ENCODE measurements around the gene SH3RF3. TPM values are rescaled to one million over a fixed set of nuclear protein-coding genes. Genes with fewer than 3 reads are reported as not detected.

Gene SH3RF3
- total RNA-seq, 2 experiments from 2014 or later = 0.25 to 0.44 TPM

DNA sequence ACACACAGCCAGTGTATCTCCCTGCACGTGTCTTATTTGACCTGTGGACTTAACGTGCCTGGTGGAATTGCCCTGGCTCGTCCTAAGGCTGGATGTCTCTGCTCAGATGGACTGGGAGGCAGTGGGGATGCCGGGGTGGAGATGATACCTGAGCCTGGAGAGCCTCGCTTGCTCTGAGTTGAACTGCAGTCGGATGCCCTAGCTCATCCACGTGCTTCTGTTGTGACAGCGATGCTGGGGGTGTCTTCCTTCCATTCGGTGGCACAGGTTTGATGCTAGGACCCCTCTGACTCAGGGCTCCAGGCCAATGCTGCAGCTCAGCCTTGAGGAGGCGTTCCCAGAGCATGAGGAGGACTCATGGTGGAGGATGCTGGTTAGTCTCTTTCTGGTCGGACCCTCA lies 117.6 kb downstream of the SH3RF3 start:
- ChIA-PET POLR2A (no interaction called here), CTCF (no interaction called here)

DNA sequence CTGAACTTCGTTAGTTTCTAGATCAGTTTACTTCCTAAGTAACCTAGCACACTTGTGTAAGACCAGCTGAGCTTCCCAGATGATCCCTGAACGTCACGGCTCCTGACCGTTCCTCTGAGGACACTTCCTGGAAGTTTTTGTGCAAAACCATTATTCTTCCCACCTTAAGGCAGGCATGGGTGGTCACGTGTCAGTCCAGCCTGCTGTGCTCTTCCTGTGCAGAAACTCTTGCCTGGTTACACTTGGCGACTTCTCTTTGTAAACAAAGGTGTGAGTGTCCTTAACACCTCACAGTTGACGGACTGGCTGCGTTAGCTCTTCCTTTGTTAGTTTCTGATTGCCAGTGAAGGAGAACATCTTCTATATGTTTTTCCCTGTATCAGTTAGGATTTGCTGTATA lies 118.3 kb downstream of the SH3RF3 start:
- ChIA-PET POLR2A (no interaction called here), CTCF (no interaction called here)

DNA sequence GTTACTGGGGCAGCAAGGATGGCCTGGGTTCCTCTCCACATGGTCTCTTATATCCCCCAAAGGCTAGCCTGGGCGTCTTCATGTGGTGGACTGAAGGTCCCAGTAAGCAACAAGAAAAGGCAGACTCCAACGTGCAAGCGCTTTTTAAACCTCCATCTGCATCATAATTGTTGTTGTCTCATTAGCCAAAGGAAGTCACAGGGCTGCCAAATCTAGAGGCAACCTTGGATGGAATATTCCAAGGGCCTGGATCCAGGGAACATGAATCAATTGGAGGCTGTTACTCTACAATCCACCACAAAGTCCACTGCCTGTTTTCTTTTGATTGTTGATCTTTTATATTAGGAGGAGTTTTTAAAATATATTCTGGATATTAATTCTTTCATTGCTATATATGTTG lies 118.8 kb downstream of the SH3RF3 start:
- CTCF ChIA-PET = no interaction called here
- POLR2A ChIA-PET = no interaction called here

DNA sequence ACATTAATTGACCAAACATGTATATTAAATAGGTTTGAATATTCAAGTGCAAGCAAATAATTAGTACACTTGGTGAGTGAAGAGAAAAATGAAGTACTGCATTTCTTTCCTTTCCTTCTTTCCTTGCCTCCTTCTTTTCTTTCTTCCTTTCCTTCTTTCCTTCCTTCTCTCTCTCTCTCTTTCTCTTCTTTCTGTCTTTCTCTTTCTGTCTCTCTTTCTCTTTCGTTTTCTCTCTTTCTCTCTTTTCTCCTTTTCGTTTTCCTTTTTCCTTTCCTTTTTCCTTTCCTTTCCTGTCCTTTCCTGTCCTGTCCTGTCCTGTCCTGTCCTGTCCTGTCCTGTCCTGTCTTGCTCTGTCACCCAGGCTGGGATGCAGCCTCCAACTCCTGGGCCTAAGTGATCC lies 119.6 kb downstream of the SH3RF3 start:
- CTCF ChIA-PET = no interaction called here
- POLR2A ChIA-PET = no interaction called here

DNA sequence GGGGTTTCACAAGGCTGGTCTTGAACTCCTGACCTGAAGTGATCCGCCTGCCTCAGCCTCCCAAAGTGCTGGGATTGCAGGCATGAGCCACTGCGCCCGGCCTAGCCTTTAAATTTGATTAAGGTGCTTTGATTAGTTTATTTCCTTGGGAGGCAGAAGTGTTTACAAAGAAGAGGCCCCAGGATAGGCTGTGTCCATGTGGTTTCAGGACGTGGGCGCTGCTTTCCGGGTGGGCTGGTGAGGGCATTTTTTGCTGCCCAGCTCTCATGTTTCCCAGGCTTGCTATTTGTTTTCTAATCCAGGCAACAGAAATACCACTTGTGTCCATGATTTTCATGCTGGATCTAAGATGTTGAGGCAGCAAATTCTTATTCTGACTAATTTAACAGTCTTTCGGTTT lies 124.2 kb downstream of the SH3RF3 start:
- ChIA-PET CTCF (no interaction called here), POLR2A (no interaction called here)

DNA sequence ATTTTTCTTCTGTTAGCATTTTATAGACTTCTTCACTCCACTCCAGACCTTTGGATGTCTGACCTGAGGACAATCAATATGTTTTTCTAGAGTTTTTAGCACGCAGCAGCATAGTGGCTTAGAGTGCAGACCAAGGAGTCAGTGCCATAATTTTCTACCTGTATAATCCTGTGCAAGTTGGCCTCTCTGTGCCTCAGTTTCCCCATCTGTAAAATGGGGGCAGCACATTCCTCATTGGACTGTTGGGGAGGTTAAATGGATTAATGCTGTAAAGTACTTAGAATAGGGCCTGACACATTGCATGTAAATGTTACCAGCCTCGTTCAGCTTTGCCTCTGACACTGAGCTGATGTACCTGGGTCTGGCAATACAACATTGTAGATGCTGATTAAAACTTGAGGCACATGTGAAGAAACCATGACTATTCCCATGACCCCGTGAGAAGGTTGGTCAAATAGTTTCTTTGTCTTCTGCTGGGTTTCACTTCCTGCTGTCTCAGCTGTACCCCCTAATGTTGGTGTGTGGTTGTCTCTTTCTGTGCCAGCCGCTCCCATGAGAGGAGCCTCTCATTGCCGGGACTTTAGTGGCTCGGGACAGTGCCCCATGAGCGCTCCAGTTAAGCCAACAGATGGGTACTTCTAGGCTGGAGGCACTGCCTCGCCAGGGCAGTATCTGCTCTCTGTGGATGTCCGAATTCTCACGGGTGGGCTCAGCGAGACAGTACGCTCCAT lies 125.3 kb downstream of the SH3RF3 start:
- POLR2A ChIA-PET = no interaction called here
- CTCF ChIA-PET = no interaction called here

DNA sequence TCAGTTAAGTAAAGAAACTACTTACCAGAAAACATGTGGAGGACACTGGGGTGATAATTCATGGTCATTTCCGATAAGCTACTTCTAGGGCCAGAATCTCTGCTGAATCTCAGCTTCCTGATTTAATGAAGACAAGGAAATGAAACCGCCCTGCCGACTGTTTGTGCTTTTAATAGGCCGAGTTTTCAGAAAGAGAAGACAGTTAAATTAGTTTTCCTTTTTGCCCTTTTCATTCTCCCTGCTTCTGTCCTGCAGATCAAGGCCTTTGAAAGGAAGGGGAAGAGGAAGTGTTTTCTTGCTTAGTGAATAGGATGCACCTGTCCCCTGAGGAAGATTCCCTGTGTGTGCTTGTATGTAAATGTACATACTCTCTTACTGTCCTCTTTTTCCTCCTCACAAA lies 126.6 kb downstream of the SH3RF3 start:
- ChIA-PET POLR2A (no interaction called here), CTCF (no interaction called here)

DNA sequence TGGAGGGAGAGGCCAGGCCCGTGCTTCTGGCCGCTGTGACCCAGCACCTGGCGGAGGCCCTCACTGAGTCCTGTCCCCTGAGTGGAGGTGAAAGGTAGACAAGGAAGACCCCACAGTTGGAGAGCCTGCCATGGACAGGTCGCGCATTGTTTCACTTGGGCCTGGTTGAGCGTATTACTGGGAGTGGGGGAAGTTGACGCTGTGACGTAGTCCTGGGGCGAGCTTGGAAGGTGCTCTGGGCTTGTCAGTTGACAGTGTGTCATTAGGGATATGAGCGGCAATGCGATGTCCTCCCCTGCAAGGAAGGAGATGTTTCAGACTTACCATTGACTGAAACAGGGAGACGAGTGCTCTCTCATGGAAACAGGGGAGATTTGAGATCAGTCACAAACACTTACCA lies 127.1 kb downstream of the SH3RF3 start:
- CTCF ChIA-PET = no interaction called here

DNA sequence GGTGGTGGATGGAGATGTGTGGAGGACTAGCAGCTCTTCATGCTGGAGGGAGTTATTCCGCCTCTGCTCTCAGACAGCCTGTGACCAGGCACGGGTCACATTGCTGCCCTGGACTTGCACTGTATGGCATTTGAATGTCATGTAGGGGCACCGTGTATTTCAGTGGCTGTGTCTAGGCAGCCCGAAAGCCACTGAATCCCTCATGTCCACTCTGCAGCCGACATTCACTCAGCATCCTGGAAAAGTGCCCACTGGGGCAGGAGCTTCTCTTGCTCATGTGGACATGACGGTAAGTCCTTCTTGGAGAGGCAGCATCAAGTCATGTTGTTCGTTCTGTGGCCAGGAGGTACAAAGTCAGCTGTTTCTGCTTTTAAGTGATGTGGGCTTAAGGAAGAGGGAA lies 127.9 kb downstream of the SH3RF3 start:
- POLR2A ChIA-PET = no interaction called here
- CTCF ChIA-PET = no interaction called here

More for the DNA sequence above, 127.1 kb downstream of the SH3RF3 start:
- POLR2A ChIA-PET = no interaction called here

DNA sequence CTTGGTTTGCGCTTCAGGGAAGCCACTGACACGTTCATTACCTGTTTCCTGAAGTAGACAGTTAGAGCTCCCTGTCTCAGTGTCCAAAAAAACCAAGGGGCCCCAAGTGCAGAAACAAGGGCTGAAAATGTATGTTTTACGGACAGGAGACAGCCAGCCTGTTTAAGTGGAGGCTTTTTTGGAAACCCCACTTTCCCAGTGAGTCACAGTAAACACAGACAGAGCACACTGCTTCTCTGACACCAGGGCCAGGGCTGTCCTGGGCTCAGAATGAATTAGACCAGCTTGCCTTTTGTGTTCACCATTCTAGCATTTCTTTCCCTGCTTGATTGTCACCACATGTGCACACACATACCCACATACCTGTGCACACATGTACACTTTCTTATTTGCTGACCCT lies 128.6 kb downstream of the SH3RF3 start:
- ChIA-PET CTCF (no interaction called here), POLR2A (no interaction called here)

DNA sequence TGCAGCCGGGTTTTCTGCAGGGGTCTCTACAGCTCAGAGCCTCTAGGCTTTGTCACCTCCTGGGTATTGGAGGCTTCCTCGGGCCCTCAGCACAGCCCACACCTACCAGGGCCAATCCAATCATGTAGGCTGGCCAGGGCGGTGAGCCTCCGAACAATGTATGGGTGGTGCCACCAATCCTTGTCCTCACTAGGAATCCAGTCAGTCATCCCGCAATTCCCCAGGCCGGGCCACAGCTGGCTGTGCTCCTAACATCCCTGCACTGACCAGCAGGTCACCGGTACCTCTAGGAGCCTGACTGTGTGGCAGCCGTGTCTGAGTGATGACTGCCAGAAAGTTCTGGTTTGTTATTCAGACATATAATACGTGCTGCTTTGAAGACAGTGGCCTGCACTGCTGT lies 129.4 kb downstream of the SH3RF3 start:
- ChIA-PET POLR2A (no interaction called here), CTCF (no interaction called here)

DNA sequence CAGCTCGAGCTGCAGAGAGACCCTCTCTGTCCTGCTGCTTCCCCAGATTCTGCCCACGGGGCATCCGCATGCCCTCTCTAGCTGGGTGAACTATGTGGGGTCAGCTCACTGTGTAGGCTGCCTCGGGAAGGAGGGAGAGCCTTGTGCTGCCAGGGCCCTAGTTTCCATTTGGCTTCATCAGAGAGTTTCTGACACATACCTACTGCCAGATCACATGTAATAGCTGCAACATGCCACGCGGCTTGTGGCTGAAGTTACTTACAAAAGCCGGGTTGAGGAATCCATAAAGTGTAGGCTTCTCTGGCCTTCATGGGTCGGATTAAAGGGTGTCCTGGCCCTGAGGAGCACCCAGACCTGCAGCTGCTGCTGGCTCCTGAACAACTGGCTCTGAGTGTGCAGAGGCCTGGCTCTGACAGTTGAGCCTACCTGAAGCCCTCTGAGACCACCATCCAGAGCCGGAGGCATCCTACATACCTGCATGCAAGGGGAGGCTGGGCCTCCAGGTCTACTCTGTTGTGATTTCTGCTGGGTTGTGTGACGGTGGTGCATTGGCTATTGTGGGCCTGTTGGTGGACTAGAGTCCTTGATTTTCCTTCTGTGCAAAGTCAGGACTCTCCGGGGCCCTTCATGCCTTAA lies 130.0 kb downstream of the SH3RF3 start:
- POLR2A ChIA-PET = no interaction called here
- CTCF ChIA-PET = no interaction called here

DNA sequence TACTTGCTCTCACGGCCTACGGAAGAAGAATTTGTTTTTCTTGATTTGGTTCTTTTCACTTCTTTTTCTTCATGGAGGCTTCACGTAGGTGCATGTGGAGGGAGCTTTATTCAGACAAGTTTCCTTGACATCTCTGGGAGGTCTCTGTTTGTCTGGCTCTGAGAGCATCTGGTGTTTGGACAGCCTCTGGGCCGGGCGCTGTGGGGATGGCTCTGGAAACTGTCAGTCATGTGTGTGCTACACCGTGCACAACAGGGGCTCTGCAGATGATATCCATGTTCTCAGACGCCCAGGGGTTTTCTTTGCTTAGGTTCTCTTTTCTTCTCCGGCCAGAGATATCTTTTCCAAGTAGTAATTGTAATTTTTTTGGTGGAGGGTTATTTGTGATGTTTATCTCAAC lies 130.7 kb downstream of the SH3RF3 start:
- ChIA-PET CTCF (no interaction called here), POLR2A (no interaction called here)

DNA sequence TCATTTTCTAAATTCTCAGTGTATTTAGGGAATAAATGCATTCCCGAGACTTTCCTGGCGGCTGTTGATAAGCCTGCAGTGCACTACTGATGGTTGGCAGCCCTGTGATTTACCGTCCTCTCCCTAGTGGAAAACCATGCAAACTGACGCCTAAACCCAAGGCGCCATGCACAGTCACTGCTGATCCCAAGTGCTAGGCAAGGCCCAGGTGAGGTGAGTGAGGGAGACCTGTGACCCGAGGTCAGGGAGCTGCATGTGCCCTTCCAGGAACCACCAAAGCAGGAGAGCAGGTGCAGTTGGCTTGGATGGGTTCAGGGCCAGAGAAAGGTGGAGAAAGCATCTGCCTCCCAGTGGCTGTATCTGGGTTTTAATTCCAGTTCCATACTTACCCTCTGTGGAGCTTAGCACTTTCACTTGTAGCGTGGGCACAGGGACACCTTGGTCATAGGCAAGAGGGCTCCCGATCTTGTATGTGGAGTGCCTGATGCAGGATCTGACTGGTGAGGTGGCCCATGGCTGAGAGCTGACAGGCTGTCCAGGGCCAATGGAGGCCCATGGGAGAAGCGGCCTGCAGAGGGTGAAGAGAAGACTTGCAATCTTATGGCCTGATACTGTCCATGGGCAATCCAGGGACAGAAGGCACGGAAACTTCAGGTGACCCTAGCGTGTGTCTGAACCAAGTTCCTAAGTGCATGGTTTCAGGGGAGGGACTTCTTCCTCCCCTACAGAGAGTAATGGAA lies 131.3 kb downstream of the SH3RF3 start:
- ChIA-PET POLR2A (no interaction called here), CTCF (no interaction called here)

DNA sequence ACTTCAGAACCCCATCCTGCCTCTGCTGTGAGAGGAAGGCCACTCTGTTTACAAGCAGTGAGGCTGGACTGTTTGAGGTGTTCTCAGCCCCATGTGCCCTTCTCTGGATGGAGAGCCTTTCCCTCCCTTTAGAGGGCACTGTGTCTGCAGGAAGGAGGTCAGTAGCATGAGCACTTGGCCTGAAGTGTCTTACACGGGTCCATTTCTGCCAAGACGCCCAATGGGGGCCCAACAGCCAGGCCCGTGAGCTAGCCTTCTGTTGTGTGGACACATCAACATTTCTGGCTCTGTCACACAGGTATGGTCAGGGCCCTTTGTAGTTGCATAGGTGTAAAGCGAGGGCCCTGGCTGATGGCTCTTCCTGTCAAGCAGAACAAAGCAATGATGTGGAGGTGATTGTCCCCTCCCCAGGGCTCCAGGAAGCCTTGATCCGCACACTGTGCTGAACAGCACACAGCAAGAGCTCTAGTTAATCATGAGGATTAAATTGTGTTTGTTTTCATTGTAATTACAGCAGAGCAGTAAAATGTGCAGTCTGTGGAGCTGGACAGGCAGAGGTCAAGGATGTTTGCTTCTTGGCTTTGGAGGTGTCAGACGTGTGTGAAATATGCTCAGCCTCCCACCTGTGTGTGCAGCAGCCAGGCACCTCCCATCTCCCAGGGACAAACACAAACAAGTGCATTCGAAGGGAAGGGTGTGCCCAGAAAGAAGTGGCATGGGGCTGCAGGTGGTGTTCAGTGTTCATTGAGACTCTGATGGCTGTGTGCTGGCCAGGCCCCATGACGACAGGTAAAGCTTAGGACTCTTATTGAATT lies 132.1 kb downstream of the SH3RF3 start:
- ChIA-PET CTCF (no interaction called here), POLR2A (no interaction called here)

DNA sequence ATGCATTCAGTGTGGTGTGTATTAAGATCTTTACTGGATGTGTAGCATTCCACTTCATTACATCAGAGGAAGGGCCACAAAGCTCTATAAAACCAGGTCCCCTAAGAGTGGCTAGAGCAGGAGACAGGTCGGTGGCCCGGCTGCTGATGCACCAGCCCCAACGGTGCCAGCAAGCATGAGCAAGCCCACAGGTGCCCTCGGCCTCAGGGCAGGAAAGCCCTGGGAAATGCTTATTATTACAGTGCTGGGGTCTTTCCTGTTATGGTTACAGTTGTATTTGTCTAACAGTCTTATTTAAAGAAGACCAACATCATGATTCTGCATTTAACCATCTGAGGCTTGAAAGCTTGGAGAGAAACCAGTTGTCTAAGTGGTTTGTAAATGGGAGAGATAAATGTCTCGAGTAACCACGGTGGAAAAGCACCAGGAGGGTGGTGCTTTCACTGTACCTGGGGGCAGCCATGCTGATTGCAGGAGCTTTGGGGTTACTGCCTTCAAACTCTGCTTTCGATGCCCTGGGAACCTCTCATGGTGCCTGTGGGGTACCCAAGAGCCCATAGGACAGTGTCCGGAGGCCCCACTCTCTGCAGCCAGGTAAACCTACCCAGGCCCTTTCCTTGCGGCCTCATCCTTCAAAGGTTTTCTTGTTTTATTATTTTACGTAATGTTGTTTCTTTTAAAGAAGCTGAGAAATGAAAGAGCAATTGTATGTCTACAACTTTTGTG lies 133.1 kb downstream of the SH3RF3 start:
- CTCF ChIA-PET = no interaction called here
- POLR2A ChIA-PET = no interaction called here

DNA sequence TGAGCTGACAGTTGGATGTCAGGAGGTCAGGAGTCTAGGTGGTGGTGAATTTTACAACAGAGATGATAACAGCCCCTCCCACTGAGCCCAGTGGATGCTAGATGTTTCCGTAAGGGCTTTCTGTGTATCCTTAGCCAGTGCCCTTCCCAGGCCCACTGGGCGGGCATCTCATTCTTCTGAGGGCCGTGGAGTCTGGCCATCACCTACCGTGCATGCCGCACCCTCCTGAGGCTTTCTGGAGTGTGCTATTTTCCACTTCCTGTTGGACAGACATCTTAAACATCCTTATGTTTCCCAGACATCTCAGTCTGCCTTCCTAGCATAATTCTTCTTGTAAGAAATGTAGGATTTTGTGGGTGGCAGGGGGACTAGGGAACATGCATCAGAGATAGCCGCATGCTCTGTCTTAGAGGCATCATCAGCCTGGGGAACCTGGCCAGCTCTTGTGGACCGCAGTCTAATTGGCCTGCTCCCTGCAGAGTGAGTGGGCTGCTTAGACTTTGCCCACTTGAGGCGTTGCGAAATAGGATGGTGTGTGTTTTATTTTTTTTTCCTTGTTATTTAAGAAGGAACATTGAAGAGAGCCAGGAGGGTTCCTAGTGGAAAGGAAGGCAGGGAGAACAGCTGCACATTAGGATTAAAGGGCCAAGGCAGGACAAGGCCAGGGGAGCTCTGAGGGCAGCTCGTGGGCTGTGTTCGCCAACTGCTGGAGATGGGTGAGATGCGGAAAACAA lies 135.8 kb downstream of the SH3RF3 start:
- ChIA-PET CTCF (no interaction called here), POLR2A (no interaction called here)

DNA sequence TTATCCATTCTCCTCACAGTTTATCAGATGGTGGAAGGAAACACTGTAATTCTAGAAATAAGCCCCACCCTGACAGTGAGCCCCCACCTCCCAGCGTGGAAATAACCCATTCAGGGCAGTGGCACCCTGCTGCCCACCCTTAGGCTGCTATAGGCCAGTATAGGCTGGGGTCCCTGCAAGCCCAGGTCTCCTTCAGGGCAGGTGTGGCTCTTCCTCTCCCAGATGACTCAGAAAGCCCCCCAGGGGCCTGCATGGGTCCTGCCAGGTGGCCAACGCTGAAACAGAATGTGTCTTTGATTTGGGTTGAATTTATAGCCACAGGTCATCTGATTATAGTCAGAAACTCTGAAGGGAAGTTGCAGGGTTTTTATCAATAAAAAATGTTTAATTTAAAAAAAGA lies 136.4 kb downstream of the SH3RF3 start:
- CTCF ChIA-PET = no interaction called here

DNA sequence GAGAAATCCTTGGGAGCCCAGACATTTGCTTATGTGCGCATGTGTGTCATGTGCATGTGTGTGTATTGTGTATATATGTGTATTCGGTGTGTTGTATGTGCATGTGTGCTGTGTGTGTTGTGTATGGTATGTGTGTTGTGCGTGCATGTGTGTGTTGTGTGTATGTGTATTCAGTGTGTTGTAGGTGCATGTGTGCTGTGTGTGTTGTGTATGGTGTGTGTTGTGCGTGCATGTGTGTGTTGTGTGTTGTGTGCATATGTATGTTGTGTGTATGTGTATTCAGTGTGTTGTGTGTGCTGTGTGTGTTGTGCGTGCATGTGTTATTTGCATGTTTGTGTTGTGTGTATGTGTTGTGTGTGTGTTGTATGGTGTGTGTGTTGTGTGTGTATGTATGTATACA lies 136.9 kb downstream of the SH3RF3 start:
- ChIA-PET POLR2A (no interaction called here), CTCF (no interaction called here)

More for the DNA sequence above, 136.4 kb downstream of the SH3RF3 start:
- POLR2A ChIA-PET = no interaction called here

DNA sequence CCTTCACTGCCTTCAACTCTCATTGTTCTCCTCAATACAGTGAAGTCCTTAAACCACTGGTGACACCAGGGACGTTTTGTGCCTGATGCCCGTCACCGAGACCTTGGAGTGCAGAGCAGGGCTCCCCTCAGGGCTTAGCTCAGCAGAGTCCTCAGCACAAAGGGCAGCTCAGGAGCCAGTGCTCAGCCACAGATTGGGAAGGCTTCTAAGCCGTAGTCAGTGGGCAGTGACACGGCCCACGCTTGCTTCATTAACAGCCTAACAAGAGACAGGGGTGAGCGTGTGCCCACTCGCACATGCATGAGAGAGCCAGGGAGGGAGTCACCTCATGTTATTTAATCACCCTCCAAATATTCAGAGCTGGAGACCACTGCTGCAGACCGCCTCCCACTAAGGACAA lies 137.5 kb downstream of the SH3RF3 start:
- ChIA-PET POLR2A (no interaction called here), CTCF (no interaction called here)

Measured in activated CD8-positive, alpha-beta memory T cell treated with anti-CD3 and anti-CD28 coated beads for 36 hours (primary cell).